Spleen (tissue), 7 donors: ENCODE results near the gene MORC1.

Experiments used
- POLR2A ChIP-seq, 3 donors: fragments of 450-650 bp; IDR thresholded peaks; one replicate each; pipeline ENCODE4 v1.5.1; 2017; ENCODE audit warnings: antibody characterized with exemption in 3 of 3, mild to moderate bottlenecking in 1 of 3
- POLR2AphosphoS5 ChIP-seq, 3 donors: sonication (generic); formaldehyde crosslinking; IDR thresholded peaks; one replicate each; pipeline ENCODE4 v1.5.1; 2017; ENCODE audit warnings: antibody characterized with exemption in 3 of 3
- TF ChIP-seq, protein P1 (sequence below), 11 experiments: fragments of 200-600 bp in 7 of 11; fragments of 450-650 bp in 4 of 11; sonication (generic) in 4 of 11; IDR thresholded peaks in 8 of 11; conservative IDR thresholded peaks in 3 of 11; 1 replicate in 7 of 11; 2 replicates in 4 of 11; pipeline versions ENCODE4 v1.4.0 to v1.8.0; 2016 to 2021; ENCODE audit warnings: antibody characterized with exemption in 11 of 11, inconsistent platforms in 4 of 11, mild to moderate bottlenecking in 1 of 11
- donor health status: DM: no; HTN: no; CAD: no; lungs with moderate emphysema.
- donor health status: DM: no; HTN: no; CAD: no.
- donor health status: DM: no; HTN: no; CAD: no.

- TF ChIP-seq, protein P1, sequence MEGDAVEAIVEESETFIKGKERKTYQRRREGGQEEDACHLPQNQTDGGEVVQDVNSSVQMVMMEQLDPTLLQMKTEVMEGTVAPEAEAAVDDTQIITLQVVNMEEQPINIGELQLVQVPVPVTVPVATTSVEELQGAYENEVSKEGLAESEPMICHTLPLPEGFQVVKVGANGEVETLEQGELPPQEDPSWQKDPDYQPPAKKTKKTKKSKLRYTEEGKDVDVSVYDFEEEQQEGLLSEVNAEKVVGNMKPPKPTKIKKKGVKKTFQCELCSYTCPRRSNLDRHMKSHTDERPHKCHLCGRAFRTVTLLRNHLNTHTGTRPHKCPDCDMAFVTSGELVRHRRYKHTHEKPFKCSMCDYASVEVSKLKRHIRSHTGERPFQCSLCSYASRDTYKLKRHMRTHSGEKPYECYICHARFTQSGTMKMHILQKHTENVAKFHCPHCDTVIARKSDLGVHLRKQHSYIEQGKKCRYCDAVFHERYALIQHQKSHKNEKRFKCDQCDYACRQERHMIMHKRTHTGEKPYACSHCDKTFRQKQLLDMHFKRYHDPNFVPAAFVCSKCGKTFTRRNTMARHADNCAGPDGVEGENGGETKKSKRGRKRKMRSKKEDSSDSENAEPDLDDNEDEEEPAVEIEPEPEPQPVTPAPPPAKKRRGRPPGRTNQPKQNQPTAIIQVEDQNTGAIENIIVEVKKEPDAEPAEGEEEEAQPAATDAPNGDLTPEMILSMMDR (IDR thresholded peaks at IDR 0.05 in 8 of 11, conservative IDR thresholded peaks at IDR 0.05 in 3 of 11) = no peak
- no peak for TF ChIP-seq POLR2A (IDR thresholded peaks at IDR 0.05)
- TF ChIP-seq POLR2AphosphoS5 (IDR thresholded peaks at IDR 0.05) = no peak
Measured at GRCh38 chr3:109033000-109033660, 84.8 kb downstream of the MORC1 start.
